Gastrocnemius medialis (tissue), 4 donors: Measurements from ENCODE around the gene RNU11.

Source experiments
- CTCF ChIP-seq, 5 experiments: fragments of 450-650 bp in 3 of 5; fragments of 200-600 bp in 2 of 5; sonication (generic) in 2 of 5; IDR thresholded peaks in 4 of 5; conservative IDR thresholded peaks in 1 of 5; 1 replicate in 4 of 5; 2 replicates in 1 of 5; pipeline ENCODE4 v1.5.1; 2016 to 2019; ENCODE audit warnings: antibody characterized with exemption in 5 of 5, mild to moderate bottlenecking in 3 of 5, moderate library complexity in 3 of 5
- POLR2A ChIP-seq, 2 donors: fragments of 450-650 bp; IDR thresholded peaks; one replicate each; pipeline ENCODE4 v1.6.1; 2017; ENCODE audit warnings: antibody characterized with exemption in 2 of 2, mild to moderate bottlenecking in 2 of 2, moderate library complexity in 2 of 2

GRCh38 chr1:28604411-28604810, 44.0 kb upstream of the RNU11 start:
- TF ChIP-seq CTCF (IDR thresholded peaks at IDR 0.05 in 4 of 5, conservative IDR thresholded peaks at IDR 0.05 in 1 of 5) (no peak), POLR2A (IDR thresholded peaks at IDR 0.05) (no peak)
